ENCODE measurements around the gene PPP2R1B.

GRCh38 chr11:111793863-111794262, 27.7 kb upstream of the PPP2R1B start:
- TF ChIP-seq, protein P1, sequence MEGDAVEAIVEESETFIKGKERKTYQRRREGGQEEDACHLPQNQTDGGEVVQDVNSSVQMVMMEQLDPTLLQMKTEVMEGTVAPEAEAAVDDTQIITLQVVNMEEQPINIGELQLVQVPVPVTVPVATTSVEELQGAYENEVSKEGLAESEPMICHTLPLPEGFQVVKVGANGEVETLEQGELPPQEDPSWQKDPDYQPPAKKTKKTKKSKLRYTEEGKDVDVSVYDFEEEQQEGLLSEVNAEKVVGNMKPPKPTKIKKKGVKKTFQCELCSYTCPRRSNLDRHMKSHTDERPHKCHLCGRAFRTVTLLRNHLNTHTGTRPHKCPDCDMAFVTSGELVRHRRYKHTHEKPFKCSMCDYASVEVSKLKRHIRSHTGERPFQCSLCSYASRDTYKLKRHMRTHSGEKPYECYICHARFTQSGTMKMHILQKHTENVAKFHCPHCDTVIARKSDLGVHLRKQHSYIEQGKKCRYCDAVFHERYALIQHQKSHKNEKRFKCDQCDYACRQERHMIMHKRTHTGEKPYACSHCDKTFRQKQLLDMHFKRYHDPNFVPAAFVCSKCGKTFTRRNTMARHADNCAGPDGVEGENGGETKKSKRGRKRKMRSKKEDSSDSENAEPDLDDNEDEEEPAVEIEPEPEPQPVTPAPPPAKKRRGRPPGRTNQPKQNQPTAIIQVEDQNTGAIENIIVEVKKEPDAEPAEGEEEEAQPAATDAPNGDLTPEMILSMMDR (IDR thresholded peaks at IDR 0.05) = no peak
- no peak for TF ChIP-seq POLR2A (IDR thresholded peaks at IDR 0.05)
